ENCODE measurements around the gene JAZF1.

JAZF1 gene

DNA sequence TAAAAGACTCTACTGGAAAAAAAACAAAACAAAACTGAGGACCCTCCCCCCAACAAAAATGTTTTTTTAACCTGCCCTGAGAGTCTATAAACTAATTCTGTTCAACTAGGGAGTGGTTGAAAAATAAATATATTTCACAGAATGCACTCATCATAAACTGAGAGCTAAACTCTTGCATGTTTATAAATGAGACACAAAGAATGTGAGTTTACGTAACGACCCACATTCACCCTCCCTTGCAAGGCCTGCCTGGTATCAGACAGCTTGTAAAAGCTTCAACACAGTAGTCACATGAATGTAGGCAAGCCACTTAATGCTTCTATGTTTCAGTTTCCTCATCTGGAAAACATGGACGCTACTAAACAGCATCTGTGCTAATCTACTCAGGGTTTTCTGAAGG, 50.3 kb downstream of the JAZF1 start:
- no peak overlapping the region for H3K4me3 ChIP-seq (ENCODE audit: low read length)
- TF ChIP-seq, protein P1, sequence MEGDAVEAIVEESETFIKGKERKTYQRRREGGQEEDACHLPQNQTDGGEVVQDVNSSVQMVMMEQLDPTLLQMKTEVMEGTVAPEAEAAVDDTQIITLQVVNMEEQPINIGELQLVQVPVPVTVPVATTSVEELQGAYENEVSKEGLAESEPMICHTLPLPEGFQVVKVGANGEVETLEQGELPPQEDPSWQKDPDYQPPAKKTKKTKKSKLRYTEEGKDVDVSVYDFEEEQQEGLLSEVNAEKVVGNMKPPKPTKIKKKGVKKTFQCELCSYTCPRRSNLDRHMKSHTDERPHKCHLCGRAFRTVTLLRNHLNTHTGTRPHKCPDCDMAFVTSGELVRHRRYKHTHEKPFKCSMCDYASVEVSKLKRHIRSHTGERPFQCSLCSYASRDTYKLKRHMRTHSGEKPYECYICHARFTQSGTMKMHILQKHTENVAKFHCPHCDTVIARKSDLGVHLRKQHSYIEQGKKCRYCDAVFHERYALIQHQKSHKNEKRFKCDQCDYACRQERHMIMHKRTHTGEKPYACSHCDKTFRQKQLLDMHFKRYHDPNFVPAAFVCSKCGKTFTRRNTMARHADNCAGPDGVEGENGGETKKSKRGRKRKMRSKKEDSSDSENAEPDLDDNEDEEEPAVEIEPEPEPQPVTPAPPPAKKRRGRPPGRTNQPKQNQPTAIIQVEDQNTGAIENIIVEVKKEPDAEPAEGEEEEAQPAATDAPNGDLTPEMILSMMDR (conservative IDR thresholded peaks at IDR 0.05; ENCODE audit: low read length) = no peak
- DNase-seq (ENCODE audit: low read depth) = peak; percentile 83

DNA sequence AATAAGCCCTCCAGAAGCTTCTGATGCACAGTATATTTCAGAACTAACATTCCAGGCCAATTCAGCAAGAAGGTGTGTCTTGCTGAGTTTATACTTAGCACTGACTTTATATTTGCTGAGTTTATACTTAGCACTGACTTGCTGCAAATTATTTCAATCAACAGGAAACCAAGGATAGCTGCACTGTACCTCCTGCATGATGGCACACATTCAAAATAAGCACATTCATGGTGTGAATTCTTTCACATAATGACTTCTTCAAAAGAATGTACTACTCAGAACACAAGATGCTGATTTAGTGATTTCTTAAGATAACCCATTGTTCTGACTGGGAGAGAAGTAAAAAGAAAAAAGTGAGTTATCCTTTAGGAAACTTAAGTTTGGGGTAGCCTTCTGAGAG, 52.0 kb downstream of the JAZF1 start:
- DNase-seq (ENCODE audit: low read depth) = peak; percentile 70
- no peak overlapping the region for H3K4me3 ChIP-seq (ENCODE audit: low read length)
- TF ChIP-seq, protein P1 (conservative IDR thresholded peaks at IDR 0.05; ENCODE audit: low read length) = no peak

DNA sequence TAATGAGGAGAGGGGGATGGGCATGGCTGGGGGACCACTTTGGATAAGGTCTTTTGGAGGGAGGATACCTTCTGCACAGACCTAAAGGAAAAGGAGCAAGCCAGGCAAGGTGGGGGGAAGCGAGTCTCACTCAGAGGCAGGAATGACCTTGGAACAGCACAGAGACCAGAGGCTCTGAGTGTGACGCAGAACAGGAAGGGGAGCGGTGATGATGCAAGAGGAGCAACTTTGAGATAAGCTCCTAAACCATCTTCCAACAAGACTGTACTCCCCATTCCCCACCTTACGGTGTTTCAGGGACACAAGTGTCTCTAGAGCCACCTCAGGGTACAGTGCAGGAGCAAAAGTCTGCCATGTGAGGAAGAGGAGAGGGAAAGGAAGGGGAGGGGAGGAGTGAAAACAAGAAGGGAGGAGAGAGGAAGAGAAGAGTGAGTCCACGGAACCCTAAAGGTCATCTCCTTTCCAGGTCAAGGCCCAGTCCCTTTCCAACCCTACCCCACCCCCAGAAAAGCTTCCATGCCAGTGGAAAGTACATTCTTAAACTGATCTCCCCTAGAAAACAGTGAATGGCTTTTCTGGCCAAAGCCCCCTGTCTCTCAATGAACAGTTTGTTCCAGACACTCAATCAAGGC, 54.1 kb downstream of the JAZF1 start:
- H3K4me3 ChIP-seq (ENCODE audit: low read length) = no peak overlapping the region
- DNase-seq (ENCODE audit: low read depth) = no peak
- TF ChIP-seq, protein P1 (conservative IDR thresholded peaks at IDR 0.05; ENCODE audit: low read length) = no peak

DNA sequence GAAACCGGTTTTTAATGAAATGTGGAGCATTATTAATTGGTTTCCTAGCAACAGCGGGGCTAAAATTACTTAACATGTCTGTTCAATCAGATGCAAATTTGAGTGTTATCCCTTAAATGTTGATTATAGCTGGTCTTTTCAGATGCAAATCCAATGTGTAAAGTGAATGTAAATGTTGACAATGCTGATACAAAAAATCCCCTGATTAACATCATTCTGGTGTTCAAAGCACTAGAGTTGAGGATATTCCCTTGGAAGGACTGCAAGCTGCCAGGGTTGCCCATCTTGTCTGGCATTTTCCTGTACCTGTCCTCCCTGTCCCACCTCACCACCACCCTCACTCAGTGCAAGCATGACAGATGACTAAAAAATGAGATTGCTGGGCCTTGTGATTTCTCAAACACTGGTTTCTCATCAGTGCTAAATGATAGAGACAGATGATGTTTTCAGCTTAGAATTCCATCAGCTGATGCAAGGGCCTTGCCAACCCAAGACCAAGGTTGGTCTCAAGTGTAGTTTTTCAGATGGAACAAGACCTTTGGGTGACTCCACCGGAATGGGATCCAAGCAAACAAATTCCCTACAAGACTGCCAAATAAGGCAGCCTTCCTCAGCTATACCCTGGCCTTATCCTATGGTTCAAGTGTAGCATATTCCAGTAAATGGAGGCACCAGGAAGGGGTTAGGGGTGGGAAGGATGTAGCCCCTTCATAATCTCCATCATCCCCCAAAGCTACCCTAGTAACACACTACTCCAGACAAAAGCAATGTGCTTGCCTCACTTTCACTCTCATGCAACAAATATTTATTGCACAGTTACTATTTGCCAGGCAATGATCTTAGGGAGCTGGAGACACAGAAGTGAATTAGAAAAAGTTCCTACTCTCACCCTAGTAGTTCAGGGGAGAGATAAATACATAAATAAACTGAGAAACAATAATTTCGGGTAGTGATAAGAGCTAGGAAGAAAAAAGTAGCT, 54.9 kb downstream of the JAZF1 start:
- TF ChIP-seq, protein P1 (conservative IDR thresholded peaks at IDR 0.05; ENCODE audit: low read length) = no peak
- peak; percentile 48 for DNase-seq (ENCODE audit: low read depth)
- no peak overlapping the region for H3K4me3 ChIP-seq (ENCODE audit: low read length)

DNA sequence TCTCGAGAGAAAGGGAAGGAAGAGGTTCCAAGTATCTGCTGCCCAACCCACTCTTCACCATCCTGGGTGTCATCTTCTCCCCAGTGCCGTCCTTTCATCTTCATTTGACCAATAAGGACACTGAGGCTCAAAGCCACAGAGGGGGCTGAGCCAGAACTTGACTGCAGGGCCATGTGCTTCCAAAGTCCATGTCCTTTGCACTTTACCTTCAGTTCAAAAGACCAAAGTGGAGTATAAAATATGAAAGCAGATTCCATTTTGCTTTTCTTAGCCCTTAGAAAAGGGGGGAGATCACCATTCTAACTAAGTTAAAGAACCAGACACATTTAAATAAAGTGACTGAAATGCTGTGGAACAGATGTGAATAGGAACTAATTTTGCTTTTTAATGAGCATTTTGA, 56.2 kb downstream of the JAZF1 start:
- no peak overlapping the region for H3K4me3 ChIP-seq (ENCODE audit: low read length)
- no peak for DNase-seq (ENCODE audit: low read depth)
- TF ChIP-seq, protein P1 (conservative IDR thresholded peaks at IDR 0.05; ENCODE audit: low read length) = no peak

DNA sequence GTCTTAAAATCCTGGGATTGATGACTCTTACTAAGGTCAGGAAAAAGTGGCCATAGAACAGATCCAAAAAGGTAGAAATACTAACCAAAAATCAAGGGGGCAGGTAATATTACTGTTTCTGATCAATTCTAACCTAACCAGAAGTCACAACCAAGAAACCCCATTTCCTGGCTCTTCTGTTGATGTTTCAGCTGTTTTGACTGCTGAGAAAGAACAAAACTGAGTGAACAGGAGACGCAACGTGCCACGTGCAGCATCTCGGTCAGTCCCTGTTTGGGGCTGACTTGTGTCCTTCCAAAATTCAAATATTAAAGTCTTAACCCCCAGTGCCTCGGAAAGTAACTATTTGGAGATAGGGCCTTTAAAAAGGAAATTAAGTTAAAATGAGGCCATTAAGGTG, 56.8 kb downstream of the JAZF1 start:
- TF ChIP-seq, protein P1 (conservative IDR thresholded peaks at IDR 0.05; ENCODE audit: low read length) = no peak
- no peak overlapping the region for H3K4me3 ChIP-seq (ENCODE audit: low read length)
- DNase-seq (ENCODE audit: low read depth) = no peak
